Measurements from ENCODE around the gene PRKG1.

DNA sequence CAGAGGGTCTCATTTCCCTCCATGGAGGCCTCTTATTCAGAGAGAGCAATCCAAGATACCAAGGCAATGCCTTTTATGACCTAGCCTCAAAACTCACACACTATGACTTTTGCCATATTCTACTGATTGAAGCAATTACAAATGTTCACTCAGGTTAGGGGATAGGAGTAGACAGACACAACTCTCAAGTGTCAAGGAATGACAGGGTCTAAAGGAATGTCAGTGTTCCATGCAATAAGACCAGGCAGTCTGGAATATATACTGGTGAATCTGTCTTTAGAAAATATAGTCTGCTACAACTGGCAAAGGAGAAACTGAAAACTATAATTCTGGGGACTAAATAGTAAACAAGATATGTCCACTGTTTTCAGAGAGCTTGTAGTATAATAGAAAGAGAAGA is 283.9 kb downstream of the PRKG1 start:
- TF ChIP-seq CTCF (conservative IDR thresholded peaks at IDR 0.05; ENCODE audit: low read length) (no peak), EZH2phosphoT487 (IDR thresholded peaks at IDR 0.05; ENCODE audit: borderline replicate concordance) (no peak)

All from Loucy (cell line).